SK-N-SH treated with all-trans-retinoic acid at 6 μM for 48 hours (cell line): ENCODE data around the gene GLS.

ENCODE experiments used
- ATAC-seq: fragments of 200-7000 bp; cut with Tn5 transposase; 3 replicates; pipeline ENCODE4 v1.9.1; 2020; ENCODE audit warnings: mild to moderate bottlenecking, moderate library complexity
- ARNTL ChIP-seq: fragments of 450-650 bp; formaldehyde crosslinking; IDR thresholded peaks from 2 replicates; pipeline ENCODE4 v1.5.0; 2020; ENCODE audit warnings: low read depth, mild to moderate bottlenecking, moderate library complexity, borderline replicate concordance
- BACH2 ChIP-seq: fragments of 250-450 bp; sonication (Bioruptor Pico); IDR thresholded peaks from 2 replicates; pipeline ENCODE4 v1.9.0; 2021; ENCODE audit warnings: mild to moderate bottlenecking, borderline replicate concordance
- CSDC2 ChIP-seq: fragments of 250-450 bp; sonication (Bioruptor Pico); IDR thresholded peaks from 2 replicates; pipeline ENCODE4 v1.5.0; 2020; ENCODE audit warnings: mild to moderate bottlenecking, moderate library complexity
- GLIS3 ChIP-seq: fragments of 250-450 bp; sonication (Bioruptor Pico); IDR thresholded peaks from 2 replicates; pipeline ENCODE4 v1.5.0; 2020; ENCODE audit warnings: mild to moderate bottlenecking, moderate library complexity
- ISL1 ChIP-seq: fragments of 250-450 bp; sonication (Bioruptor Pico); IDR thresholded peaks from 2 replicates; pipeline ENCODE4 v2.1.2; 2022; ENCODE audit warnings: mild to moderate bottlenecking, moderate library complexity
- OSR1 ChIP-seq: fragments of 250-450 bp; sonication (Bioruptor Pico); IDR thresholded peaks from 2 replicates; pipeline ENCODE4 v1.8.0; 2022; ENCODE audit warnings: moderate library complexity, mild to moderate bottlenecking, inconsistent platforms
- RARB ChIP-seq: fragments of 250-450 bp; sonication (Bioruptor Pico); IDR thresholded peaks from 2 replicates; pipeline ENCODE4 v1.8.0; 2021; ENCODE audit warnings: mild to moderate bottlenecking, moderate library complexity
- SNAI2 ChIP-seq: fragments of 250-450 bp; sonication (Bioruptor Pico); IDR thresholded peaks from 2 replicates; pipeline ENCODE4 v1.5.0; 2020; ENCODE audit warnings: mild to moderate bottlenecking, moderate library complexity
- TCF4 ChIP-seq: fragments of 250-450 bp; sonication (Bioruptor Pico); IDR thresholded peaks from 2 replicates; pipeline ENCODE4 v1.8.0; 2021; ENCODE audit warnings: mild to moderate bottlenecking, moderate library complexity, borderline replicate concordance
- TOX ChIP-seq: fragments of 250-450 bp; sonication (Bioruptor Pico); IDR thresholded peaks from 2 replicates; pipeline ENCODE4 v1.8.0; 2021; ENCODE audit warnings: mild to moderate bottlenecking, moderate library complexity, borderline replicate concordance
- ZC3H10 ChIP-seq: fragments of 250-450 bp; sonication (Bioruptor Pico); IDR thresholded peaks from 2 replicates; pipeline ENCODE4 v1.5.1; 2021; ENCODE audit warnings: mild to moderate bottlenecking, moderate library complexity
- ZNF565 ChIP-seq: fragments of 450-650 bp; formaldehyde crosslinking; conservative IDR thresholded peaks from 2 replicates; pipeline ENCODE4 v1.5.0; 2020; ENCODE audit warnings: low read depth, mild to moderate bottlenecking, moderate library complexity
- ZNF8 ChIP-seq: fragments of 450-650 bp; formaldehyde crosslinking; IDR thresholded peaks from 2 replicates; pipeline ENCODE4 v1.5.0; 2020; ENCODE audit warnings: mild to moderate bottlenecking, moderate library complexity
- TF ChIP-seq, protein P1 (sequence below): fragments of 250-450 bp; sonication (Bioruptor Pico); IDR thresholded peaks from 2 replicates; pipeline ENCODE4 v1.5.0; 2020; ENCODE audit warnings: mild to moderate bottlenecking, moderate library complexity
- TF ChIP-seq, protein P2 (sequence below): fragments of 250-450 bp; sonication (Bioruptor Pico); IDR thresholded peaks from 2 replicates; pipeline ENCODE4 v1.8.0; 2020; ENCODE audit warnings: mild to moderate bottlenecking, moderate library complexity, borderline replicate concordance
- TF ChIP-seq, protein P3 (sequence below): fragments of 250-450 bp; sonication (Bioruptor Pico); IDR thresholded peaks from 2 replicates; pipeline ENCODE4 v1.5.1; 2020; ENCODE audit warnings: low read depth, mild to moderate bottlenecking, moderate library complexity

GLS gene

GRCh38 chr2:190979906-190980629, 99.4 kb downstream of the GLS start:
- peak; percentile 50 for ATAC-seq
- TF ChIP-seq ISL1 (CRISPR knock-in tag), result peak; percentile 45; the same call in 1 of the 2 replicates
- TF ChIP-seq OSR1, result no peak
- TF ChIP-seq ZNF8 (CRISPR knock-in tag), result no peak
- peak; percentile 43; the same call in 1 of the 2 replicates for TF ChIP-seq SNAI2
- peak; percentile 33; the same call in 1 of the 2 replicates for TF ChIP-seq TCF4
- TF ChIP-seq, protein P1, sequence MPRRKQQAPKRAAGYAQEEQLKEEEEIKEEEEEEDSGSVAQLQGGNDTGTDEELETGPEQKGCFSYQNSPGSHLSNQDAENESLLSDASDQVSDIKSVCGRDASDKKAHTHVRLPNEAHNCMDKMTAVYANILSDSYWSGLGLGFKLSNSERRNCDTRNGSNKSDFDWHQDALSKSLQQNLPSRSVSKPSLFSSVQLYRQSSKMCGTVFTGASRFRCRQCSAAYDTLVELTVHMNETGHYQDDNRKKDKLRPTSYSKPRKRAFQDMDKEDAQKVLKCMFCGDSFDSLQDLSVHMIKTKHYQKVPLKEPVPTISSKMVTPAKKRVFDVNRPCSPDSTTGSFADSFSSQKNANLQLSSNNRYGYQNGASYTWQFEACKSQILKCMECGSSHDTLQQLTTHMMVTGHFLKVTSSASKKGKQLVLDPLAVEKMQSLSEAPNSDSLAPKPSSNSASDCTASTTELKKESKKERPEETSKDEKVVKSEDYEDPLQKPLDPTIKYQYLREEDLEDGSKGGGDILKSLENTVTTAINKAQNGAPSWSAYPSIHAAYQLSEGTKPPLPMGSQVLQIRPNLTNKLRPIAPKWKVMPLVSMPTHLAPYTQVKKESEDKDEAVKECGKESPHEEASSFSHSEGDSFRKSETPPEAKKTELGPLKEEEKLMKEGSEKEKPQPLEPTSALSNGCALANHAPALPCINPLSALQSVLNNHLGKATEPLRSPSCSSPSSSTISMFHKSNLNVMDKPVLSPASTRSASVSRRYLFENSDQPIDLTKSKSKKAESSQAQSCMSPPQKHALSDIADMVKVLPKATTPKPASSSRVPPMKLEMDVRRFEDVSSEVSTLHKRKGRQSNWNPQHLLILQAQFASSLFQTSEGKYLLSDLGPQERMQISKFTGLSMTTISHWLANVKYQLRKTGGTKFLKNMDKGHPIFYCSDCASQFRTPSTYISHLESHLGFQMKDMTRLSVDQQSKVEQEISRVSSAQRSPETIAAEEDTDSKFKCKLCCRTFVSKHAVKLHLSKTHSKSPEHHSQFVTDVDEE (CRISPR knock-in tag), result peak; percentile 77; the same call in 1 of the 2 replicates
- TF ChIP-seq, protein P2, sequence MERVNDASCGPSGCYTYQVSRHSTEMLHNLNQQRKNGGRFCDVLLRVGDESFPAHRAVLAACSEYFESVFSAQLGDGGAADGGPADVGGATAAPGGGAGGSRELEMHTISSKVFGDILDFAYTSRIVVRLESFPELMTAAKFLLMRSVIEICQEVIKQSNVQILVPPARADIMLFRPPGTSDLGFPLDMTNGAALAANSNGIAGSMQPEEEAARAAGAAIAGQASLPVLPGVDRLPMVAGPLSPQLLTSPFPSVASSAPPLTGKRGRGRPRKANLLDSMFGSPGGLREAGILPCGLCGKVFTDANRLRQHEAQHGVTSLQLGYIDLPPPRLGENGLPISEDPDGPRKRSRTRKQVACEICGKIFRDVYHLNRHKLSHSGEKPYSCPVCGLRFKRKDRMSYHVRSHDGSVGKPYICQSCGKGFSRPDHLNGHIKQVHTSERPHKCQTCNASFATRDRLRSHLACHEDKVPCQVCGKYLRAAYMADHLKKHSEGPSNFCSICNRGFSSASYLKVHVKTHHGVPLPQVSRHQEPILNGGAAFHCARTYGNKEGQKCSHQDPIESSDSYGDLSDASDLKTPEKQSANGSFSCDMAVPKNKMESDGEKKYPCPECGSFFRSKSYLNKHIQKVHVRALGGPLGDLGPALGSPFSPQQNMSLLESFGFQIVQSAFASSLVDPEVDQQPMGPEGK (CRISPR knock-in tag), result peak; percentile 15; the same call in 1 of the 2 replicates

DNA sequence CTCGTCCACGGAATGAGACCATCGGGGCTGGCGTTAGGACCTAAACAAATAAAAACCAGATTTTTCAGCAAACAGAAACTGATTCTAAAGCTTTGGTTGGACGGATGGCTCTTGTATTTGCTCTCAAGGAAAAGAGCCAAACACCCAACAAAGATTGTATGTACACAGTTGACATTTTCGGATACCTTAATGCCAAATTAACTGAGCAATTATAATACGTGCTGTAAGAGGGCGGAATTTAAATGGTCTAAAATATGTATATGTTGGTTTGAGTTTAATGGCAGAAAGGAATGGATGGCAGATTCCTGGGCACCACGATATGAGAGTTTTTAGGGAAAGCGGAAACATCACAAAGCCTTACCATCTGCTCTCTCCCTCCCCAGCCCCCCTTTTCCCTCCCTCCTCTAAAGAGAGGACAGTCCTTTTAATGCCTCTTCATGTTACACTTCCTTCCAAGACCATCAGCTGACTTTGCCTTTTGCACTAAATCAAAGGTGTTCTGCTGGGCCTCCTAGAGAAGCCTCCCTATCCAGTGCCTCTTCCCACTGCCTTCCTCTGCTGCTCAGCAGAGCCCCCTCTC, 100.1 kb downstream of the GLS start:
- no peak for ATAC-seq
- TF ChIP-seq TOX (CRISPR knock-in tag), result no peak
- no peak for TF ChIP-seq ISL1 (CRISPR knock-in tag)
- TF ChIP-seq, protein P1 (CRISPR knock-in tag), result no peak
- TF ChIP-seq RARB, result no peak
- TF ChIP-seq, all 23 proteins: peak for 0

GRCh38 chr2:190981333-190981732, 100.7 kb downstream of the GLS start:
- no peak for TF ChIP-seq ZC3H10 (CRISPR knock-in tag)
- TF ChIP-seq BACH2, result no peak
- TF ChIP-seq SNAI2, result no peak
- TF ChIP-seq ARNTL, result no peak
- TF ChIP-seq, protein P2 (CRISPR knock-in tag), result no peak
- TF ChIP-seq TOX (CRISPR knock-in tag), result no peak
- no peak for TF ChIP-seq CSDC2 (CRISPR knock-in tag)
- TF ChIP-seq, protein P1 (CRISPR knock-in tag), result no peak
- TF ChIP-seq TCF4, result no peak
- no peak for TF ChIP-seq ZNF565 (CRISPR knock-in tag)
- no peak for TF ChIP-seq GLIS3 (CRISPR knock-in tag)
- TF ChIP-seq, protein P3, sequence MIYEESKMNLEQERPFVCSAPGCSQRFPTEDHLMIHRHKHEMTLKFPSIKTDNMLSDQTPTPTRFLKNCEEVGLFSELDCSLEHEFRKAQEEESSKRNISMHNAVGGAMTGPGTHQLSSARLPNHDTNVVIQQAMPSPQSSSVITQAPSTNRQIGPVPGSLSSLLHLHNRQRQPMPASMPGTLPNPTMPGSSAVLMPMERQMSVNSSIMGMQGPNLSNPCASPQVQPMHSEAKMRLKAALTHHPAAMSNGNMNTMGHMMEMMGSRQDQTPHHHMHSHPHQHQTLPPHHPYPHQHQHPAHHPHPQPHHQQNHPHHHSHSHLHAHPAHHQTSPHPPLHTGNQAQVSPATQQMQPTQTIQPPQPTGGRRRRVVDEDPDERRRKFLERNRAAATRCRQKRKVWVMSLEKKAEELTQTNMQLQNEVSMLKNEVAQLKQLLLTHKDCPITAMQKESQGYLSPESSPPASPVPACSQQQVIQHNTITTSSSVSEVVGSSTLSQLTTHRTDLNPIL (CRISPR knock-in tag), result no peak
- TF ChIP-seq, all 23 proteins: peak for 0
- no peak for ATAC-seq
